Activated CD4-positive, alpha-beta T cell treated with anti-CD3 and anti-CD28 coated beads, Interleukin-2, amount 50 U/mL, for 4 hours (primary cell): Measurements from ENCODE around the gene SMPX.

Source experiments
- DNase-seq, 2 experiments: peaks; one replicate each; pipeline ENCODE4 v3.0.0-alpha.2; 2020

The SMPX gene

DNA sequence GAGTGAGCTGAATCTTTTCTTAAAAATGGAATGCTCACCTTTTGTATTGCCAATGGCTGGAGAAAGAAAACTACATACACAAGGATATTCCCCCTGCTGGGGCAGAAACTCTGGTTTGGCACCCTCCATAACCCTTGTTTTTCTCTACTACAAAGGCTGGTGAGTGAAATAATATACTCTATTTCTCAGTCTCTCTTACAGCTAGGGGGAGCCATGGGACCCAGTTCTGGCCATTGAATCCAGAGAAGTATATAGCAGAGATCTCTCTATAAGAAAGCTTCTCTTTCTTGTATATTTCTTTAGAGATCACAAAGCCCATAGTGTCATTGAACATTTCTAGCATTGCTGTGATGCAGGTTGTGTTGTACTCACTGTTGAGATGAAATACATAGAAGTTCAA lies 49.8 kb downstream of the SMPX start:
- DNase-seq, result no peak

GRCh38 chrX:21705225-21705624 lies 52.7 kb downstream of the SMPX start:
- DNase-seq, result no peak

- DNase-seq, result no peak
Measured at GRCh38 chrX:21702725-21703124, 55.2 kb downstream of the SMPX start.

GRCh38 chrX:21700967-21701366 lies 56.9 kb downstream of the SMPX start:
- DNase-seq, result no peak

- DNase-seq, result no peak
Measured at GRCh38 chrX:21700275-21700674, 57.6 kb downstream of the SMPX start.

DNA sequence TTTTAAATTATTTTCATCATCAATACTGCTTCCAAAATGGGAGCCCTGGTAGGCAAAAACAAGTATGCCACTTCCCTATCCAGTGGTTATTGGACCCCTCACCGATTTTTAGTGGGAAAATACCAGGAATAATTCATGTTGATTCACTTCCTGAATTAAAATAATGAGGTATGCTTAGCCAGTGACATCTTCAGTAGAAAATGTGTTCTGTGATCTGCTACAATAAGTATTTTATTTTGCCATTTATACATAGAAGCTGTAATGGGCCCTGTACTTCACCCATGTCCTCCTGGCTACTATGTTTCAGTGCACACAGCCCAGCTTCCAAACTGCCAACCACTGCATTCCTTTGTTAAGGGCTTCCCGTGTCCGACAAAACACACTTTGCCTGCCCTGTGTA lies 58.8 kb downstream of the SMPX start:
- DNase-seq, result no peak

DNA sequence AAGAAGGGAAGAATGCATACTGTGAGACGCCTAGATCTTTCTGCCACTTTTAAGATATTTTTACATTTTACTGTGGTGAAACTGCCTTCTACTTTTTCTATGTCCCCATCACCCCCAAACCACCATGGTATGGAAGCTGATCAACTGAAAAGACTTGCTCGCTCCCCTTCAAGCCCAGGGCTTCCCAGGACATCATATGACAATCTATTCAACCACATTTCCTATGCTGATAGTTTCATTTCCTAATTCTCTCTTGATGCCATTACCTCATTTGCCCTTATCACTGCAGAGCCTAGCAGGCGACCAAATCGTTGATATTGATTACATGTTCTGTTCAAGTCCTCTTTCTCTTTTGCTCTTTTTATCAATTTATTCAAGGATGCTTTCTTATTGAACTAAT lies 59.6 kb downstream of the SMPX start:
- DNase-seq, result no peak

GRCh38 chrX:21691512-21692018 lies 66.4 kb downstream of the SMPX start:
- no peak for DNase-seq

DNA sequence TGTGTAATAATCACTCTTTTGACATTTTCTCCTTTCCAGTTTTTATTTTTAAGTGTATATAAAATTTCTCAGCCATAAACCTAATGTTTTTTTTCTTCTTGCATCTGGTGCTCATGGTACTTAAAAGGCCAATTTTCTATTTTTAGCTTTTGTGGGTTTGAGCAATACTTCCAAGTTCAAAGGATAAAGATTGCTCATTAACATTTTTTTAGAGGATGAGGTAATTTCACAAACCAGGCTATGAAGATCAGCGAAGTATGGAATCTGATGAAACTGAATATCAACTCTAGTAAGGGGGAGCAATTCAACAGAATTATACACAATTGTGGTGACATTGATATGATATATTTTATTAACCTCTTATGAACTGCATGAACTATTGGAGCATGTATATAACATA lies 74.0 kb downstream of the SMPX start:
- DNase-seq, result no peak

- DNase-seq, result no peak
Measured at GRCh38 chrX:21678048-21678612, 79.8 kb downstream of the SMPX start.

DNA sequence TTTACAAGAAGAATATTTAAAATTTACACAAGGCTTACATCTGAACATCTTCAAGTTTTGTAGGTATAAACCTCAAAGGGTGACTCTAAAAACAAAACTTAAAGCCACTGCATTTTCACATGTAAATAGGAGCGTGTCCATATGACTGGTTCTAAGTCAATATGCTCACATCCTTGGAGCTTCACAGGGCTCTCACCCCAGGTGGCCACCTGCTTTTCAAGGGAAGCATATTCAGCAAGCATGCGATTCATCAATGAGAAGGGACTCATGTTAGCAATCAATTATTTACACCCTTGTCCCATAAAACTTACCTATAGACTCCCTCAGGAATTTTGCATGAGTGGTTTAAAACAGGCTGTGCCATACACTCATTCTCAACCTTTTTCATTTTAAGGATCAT lies 82.0 kb downstream of the SMPX start:
- DNase-seq, result no peak

DNA sequence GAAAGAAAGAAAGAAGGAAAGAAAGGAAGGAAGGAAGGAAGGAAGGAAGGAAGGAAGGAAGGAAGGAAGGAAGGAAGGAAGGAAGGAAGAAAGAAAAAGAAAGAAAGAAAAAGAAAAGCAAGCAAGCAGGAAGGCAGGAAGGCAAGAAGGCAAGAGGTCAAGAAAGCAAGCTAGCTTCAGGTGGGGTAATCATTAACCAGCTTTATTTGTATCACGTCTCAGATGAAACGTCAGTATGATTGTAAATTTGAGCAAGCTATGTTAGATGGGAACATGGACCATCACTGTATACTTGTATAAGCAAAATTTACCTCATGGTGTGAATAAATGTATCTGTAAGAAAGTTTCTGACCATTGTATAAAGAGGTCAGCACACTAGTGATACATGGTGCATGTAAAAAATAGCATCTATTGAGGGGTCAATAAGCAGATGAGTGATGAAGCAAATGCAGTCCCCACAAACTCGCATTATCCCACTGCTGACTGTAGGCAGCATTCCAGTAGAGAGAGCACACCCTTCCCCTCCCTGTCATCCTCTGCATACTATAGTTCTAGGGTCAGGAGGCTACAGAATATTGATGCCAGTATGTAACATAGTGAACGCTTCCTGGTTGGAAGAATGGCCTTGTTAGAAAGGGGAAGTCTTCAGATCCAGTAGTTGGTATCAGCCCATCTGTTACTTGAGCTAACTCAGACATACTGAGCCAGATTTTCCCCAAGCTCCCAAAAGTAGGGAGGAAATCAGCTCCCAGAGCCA lies 83.3 kb downstream of the SMPX start:
- DNase-seq, result no peak

DNA sequence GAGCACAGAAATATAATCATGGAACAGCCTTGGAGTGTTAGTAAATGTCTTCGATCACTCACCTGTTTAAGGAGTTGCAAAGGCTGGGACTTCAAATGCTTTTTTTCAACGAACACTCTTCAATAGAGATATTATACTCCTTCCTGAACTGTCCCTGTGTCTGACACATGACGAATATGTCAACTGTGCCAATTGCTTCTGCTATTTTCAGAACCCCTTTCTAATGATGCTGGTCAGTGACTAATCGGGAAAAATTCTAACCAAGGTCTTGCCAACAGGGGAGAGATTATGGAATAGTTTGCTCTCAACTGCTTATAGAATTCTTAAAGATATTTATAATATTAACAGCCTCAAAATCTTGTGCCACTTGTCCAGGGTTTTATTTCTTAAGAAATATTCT lies 91.2 kb downstream of the SMPX start:
- no peak for DNase-seq

GRCh38 chrX:21666252-21666651 lies 91.7 kb downstream of the SMPX start:
- no peak for DNase-seq

- no peak for DNase-seq
Measured at GRCh38 chrX:21662761-21663160, 95.2 kb downstream of the SMPX start.

DNA sequence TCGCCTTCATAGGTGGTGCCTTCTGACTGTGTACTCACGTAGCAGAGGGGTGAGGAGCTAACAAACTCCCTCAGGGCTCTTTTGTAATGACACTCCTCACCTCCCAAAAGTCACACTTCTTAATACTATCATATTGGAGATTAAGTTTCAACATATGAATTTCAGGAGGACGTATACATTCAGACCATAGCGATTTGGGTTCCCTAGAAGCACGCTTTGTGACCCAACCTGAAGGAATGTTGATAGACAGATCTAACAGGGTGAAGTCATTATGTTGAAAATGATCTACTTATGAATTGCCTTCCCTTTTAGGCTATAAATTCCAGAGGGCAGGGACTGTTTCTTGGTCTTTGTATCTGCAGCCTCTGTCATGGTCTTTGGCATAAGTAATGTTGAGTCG lies 96.6 kb downstream of the SMPX start:
- DNase-seq, result no peak

GRCh38 chrX:21660156-21660555 lies 97.8 kb downstream of the SMPX start:
- DNase-seq, result no peak

DNA sequence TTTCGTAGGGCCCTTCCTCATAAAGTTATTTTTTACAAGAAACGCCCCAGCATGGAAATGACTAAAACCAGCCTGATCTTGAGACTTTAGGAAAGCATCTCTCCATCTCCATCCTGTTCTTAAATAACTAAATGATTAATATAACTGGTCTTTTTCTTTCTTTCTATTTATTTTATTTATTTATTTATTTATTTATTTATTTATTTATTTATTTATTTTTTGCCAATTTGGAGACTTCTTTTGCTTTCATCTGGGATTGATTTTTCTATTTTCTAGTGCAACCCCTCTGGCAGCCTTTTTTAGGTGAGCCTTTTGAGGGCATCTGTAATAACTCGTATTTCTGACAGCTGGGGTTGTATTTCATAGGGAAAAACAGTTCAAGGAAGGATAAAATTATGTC lies 98.6 kb downstream of the SMPX start:
- DNase-seq, result no peak

DNA sequence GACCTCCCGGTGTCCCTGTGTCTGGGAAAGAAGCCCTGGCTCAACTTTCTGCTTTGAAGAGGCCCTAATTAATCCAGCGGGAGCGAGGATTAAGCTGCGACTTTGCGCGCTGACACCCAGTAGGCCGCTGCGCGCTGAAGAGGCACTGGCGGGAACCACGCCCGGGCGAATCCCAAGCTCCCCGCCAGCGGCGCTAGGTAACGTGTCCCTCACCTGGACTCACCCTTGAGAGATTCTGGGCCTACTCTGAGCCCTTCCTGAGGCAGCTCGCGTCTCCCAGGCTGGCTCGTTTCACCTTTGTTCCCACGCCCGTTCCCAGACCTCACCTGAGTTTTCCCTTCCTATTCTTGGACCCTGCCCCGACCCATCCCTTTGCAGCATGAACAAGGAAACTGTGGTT lies 99.2 kb downstream of the SMPX start:
- DNase-seq, result no peak

- no peak for DNase-seq
Measured at GRCh38 chrX:21658152-21658737, 99.7 kb downstream of the SMPX start, which contains the start of gene KLHL34. Gene KLHL34, minus strand, starts transcription at chrX:21658330. Its CDS starts 542 bp downstream, at chrX:21657788.

GRCh38 chrX:21657318-21658151 lies 100.4 kb downstream of the SMPX start:
- DNase-seq, result no peak

GRCh38 chrX:21656587-21657317 lies 101.2 kb downstream of the SMPX start:
- DNase-seq, result no peak
